WTC11 (cell line): ENCODE results near the gene ERFL. TPM values are rescaled to one million over a fixed set of nuclear protein-coding genes. Genes with fewer than 3 reads are reported as not detected.
A peak's percentile ranks its signal among the peaks of the same experiment; 100 is the strongest.

Experiments used
- ATAC-seq: fragments of 200-7000 bp; cut with Tn5 transposase; 2 replicates; pipeline ENCODE4 v1.10.0; 2021; ENCODE audit warnings: mild to moderate bottlenecking, moderate library complexity
- CTCF ChIA-PET: fragments of 300-600 bp; sonication (Branson Sonifier 250); formaldehyde crosslinking; loops from one replicate; lab custom pipeline; 2021; ENCODE audit warnings: antibody characterized with exemption; lab: Charles Lee
- POLR2A ChIA-PET: fragments of 350-600 bp; sonication (Branson Sonifier 250); formaldehyde crosslinking; loops from one replicate; lab custom pipeline; 2021; ENCODE audit warnings: antibody characterized with exemption; lab: Charles Lee
- DNase-seq: peaks from one replicate; pipeline ENCODE4 v3.0.0; 2021; ENCODE audit warnings: low spot score
- H3K27ac Mint-ChIP-seq: 2 replicates; pipeline ENCODE4 v1.8.0; 2021; ENCODE audit warnings: mixed read lengths
- H3K27me3 Mint-ChIP-seq: 2 replicates; pipeline ENCODE4 v1.8.0; 2021; ENCODE audit warnings: low read depth, mild to moderate bottlenecking, moderate library complexity, mixed read lengths
- H3K36me3 Mint-ChIP-seq: 2 replicates; pipeline ENCODE4 v1.8.0; 2021; ENCODE audit warnings: mixed read lengths
- H3K4me1 Mint-ChIP-seq: 2 replicates; pipeline ENCODE4 v1.8.0; 2022; ENCODE audit warnings: mixed read lengths
- H3K4me3 Mint-ChIP-seq: 2 replicates; pipeline ENCODE4 v1.8.0; 2021; ENCODE audit warnings: mild to moderate bottlenecking, moderate library complexity, mixed read lengths
- H3K9me3 Mint-ChIP-seq: 2 replicates; pipeline ENCODE4 v1.8.0; 2021; ENCODE audit warnings: mixed read lengths
- CREM ChIP-seq: sonication (generic); formaldehyde crosslinking; IDR thresholded peaks from 2 replicates; pipeline ENCODE4 v1.8.1; 2022; ENCODE audit warnings: mild to moderate bottlenecking, missing genetic modification reagents, moderate library complexity
- ESRRA ChIP-seq: sonication (generic); formaldehyde crosslinking; IDR thresholded peaks from 2 replicates; pipeline ENCODE4 v1.8.1; 2022; ENCODE audit warnings: mild to moderate bottlenecking, missing genetic modification reagents, borderline replicate concordance
- FOXJ3 ChIP-seq: sonication (generic); formaldehyde crosslinking; IDR thresholded peaks from 2 replicates; pipeline ENCODE4 v1.9.0; 2021; ENCODE audit warnings: missing genetic modification reagents, mild to moderate bottlenecking, borderline replicate concordance
- GABPB1 ChIP-seq: sonication (generic); formaldehyde crosslinking; IDR thresholded peaks from 2 replicates; pipeline ENCODE4 v1.8.1; 2023; ENCODE audit warnings: mild to moderate bottlenecking, missing genetic modification reagents
- IRF2 ChIP-seq: sonication (generic); formaldehyde crosslinking; IDR thresholded peaks from 2 replicates; pipeline ENCODE4 v1.8.0; 2022; ENCODE audit warnings: low read depth, missing genetic modification reagents, borderline replicate concordance
- JUN ChIP-seq: sonication (generic); formaldehyde crosslinking; IDR thresholded peaks from 2 replicates; pipeline ENCODE4 v1.8.0; 2023; ENCODE audit warnings: mild to moderate bottlenecking, missing genetic modification reagents
- MXD4 ChIP-seq: fragments of 250-450 bp; sonication (Bioruptor Pico); IDR thresholded peaks from 2 replicates; pipeline ENCODE4 v1.8.0; 2021; ENCODE audit warnings: mild to moderate bottlenecking, moderate library complexity, borderline replicate concordance
- MYBL2 ChIP-seq: sonication (generic); formaldehyde crosslinking; IDR thresholded peaks from 2 replicates; pipeline ENCODE4 v1.8.1; 2023; ENCODE audit warnings: mild to moderate bottlenecking, moderate library complexity, missing genetic modification reagents
- OVOL2 ChIP-seq: fragments of 250-450 bp; sonication (Bioruptor Pico); IDR thresholded peaks from 2 replicates; pipeline ENCODE4 v1.9.0; 2021; ENCODE audit warnings: mild to moderate bottlenecking, borderline replicate concordance
- PRRX2 ChIP-seq: fragments of 250-450 bp; sonication (Bioruptor Pico); IDR thresholded peaks from 2 replicates; pipeline ENCODE4 v1.8.0; 2021; ENCODE audit warnings: mild to moderate bottlenecking
- ZNF396 ChIP-seq: fragments of 250-450 bp; sonication (Bioruptor Pico); IDR thresholded peaks from 2 replicates; pipeline ENCODE4 v1.8.0; 2021; ENCODE audit warnings: mild to moderate bottlenecking, moderate library complexity, borderline replicate concordance
- total RNA-seq: library from RNA; stranded (reverse); gene quantifications from 3 replicates; pipeline ENCODE4 v1.2.3, GENCODE V29; 2021
- TF ChIP-seq, protein P1 (sequence below): fragments of 200-600 bp; IDR thresholded peaks from 2 replicates; pipeline ENCODE4 v1.8.0; 2022; ENCODE audit warnings: antibody characterized with exemption
- TF ChIP-seq, protein P2 (sequence below): sonication (generic); formaldehyde crosslinking; IDR thresholded peaks from 2 replicates; pipeline ENCODE4 v1.8.1; 2022; ENCODE audit warnings: missing genetic modification reagents, borderline replicate concordance
- TF ChIP-seq, protein P3 (sequence below): sonication (generic); formaldehyde crosslinking; IDR thresholded peaks from 2 replicates; pipeline ENCODE4 v1.8.0; 2022; ENCODE audit warnings: missing genetic modification reagents
- TF ChIP-seq, protein P4 (sequence below): sonication (generic); formaldehyde crosslinking; IDR thresholded peaks from 2 replicates; pipeline ENCODE4 v1.8.1; 2023; ENCODE audit warnings: mild to moderate bottlenecking, missing genetic modification reagents
- TF ChIP-seq, protein P5 (sequence below): sonication (generic); formaldehyde crosslinking; IDR thresholded peaks from 2 replicates; pipeline ENCODE4 v1.8.1; 2023; ENCODE audit warnings: mild to moderate bottlenecking, moderate library complexity, missing genetic modification reagents

Gene ERFL
- total RNA-seq, 1 experiment from 2014 or later: 0.31 TPM

DNA sequence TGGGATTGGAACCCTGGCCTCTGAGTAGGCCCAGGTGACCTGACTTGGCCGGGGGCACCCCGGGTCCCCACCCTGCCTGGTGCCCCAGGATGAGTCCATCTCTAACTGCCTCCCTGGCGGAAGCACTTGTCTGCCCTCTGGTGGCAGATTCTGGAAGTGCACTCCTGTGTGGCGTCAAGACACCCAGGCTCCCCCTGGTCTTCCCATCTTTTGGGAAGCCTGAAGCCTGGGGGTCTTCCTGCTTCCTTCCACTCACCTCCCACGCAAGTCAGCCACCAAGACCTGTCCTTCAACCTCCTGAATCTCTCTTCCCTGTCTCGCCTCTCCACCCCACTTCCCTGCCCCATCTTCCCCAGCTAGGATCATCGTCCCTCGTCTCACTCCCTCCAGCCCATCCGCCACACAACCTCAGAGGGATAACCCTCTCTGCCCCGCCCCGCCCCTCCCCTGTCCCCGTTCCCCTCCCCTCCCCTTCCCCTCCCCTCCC is 23.5 kb upstream of the ERFL start:
- no peaks in the 10 kb centered on the region for H3K36me3 Mint-ChIP-seq
- ChIA-PET CTCF (interaction anchor here (0.6 to 3.1 kb wide), 11 partner anchors 11 to 93 kb away, joined by 3 to 22 read pairs (median 4); partner anchors contain the start of gene ERFL), POLR2A (no interaction called here)
- H3K4me1 Mint-ChIP-seq: no peaks in the 10 kb centered on the region
- DNase-seq (peak; percentile 97), ATAC-seq (peak; percentile 93)
- peaks cover 15% of the 10 kb centered on the region for H3K27me3 Mint-ChIP-seq
- H3K27ac Mint-ChIP-seq: no peak overlapping the region
- H3K9me3 Mint-ChIP-seq: no peaks in the 10 kb centered on the region
- TF ChIP-seq ZNF396 (CRISPR knock-in tag): no peak
- TF ChIP-seq, protein P1, sequence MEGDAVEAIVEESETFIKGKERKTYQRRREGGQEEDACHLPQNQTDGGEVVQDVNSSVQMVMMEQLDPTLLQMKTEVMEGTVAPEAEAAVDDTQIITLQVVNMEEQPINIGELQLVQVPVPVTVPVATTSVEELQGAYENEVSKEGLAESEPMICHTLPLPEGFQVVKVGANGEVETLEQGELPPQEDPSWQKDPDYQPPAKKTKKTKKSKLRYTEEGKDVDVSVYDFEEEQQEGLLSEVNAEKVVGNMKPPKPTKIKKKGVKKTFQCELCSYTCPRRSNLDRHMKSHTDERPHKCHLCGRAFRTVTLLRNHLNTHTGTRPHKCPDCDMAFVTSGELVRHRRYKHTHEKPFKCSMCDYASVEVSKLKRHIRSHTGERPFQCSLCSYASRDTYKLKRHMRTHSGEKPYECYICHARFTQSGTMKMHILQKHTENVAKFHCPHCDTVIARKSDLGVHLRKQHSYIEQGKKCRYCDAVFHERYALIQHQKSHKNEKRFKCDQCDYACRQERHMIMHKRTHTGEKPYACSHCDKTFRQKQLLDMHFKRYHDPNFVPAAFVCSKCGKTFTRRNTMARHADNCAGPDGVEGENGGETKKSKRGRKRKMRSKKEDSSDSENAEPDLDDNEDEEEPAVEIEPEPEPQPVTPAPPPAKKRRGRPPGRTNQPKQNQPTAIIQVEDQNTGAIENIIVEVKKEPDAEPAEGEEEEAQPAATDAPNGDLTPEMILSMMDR: peak; percentile 100
- no peak for TF ChIP-seq JUN (CRISPR knock-in tag)
- H3K4me3 Mint-ChIP-seq: peak overlapping the region; percentile 65

DNA sequence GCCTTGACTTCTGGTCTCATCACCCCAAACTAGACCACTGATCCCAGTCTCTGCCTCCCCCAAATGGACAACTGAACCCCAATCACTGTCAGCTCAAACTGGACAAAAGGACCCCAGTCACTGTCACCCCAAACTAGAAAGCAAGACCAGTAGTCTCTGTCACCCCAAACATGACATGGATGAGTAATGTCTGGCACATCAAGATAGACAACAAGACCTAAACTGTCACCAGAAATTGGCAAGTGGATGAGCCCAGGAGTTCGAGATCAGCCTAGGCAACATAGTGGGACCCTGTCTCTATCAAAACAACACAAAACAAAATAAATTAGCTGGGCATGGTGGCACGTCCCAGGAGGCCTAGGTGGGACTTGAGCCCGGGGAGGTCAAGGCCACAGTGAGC is 18.8 kb upstream of the ERFL start:
- POLR2A ChIA-PET: no interaction called here
- H3K4me1 Mint-ChIP-seq: no peaks in the 10 kb centered on the region
- DNase-seq: no peak
- peaks cover 36% of the 10 kb centered on the region for H3K27me3 Mint-ChIP-seq
- H3K27ac Mint-ChIP-seq: no peak overlapping the region
- no peak for TF ChIP-seq GABPB1
- no peaks in the 10 kb centered on the region for H3K36me3 Mint-ChIP-seq
- ATAC-seq: no peak
- CTCF ChIA-PET: interaction anchor here (1.0 to 1.8 kb wide), 3 partner anchors 10 to 74 kb away, joined by 4 to 5 read pairs (median 4); partner anchors contain the start of gene RABAC1
- H3K4me3 Mint-ChIP-seq: no peak overlapping the region
- peaks cover 4% of the 10 kb centered on the region; the same call in 1 of the 2 replicates for H3K9me3 Mint-ChIP-seq

DNA sequence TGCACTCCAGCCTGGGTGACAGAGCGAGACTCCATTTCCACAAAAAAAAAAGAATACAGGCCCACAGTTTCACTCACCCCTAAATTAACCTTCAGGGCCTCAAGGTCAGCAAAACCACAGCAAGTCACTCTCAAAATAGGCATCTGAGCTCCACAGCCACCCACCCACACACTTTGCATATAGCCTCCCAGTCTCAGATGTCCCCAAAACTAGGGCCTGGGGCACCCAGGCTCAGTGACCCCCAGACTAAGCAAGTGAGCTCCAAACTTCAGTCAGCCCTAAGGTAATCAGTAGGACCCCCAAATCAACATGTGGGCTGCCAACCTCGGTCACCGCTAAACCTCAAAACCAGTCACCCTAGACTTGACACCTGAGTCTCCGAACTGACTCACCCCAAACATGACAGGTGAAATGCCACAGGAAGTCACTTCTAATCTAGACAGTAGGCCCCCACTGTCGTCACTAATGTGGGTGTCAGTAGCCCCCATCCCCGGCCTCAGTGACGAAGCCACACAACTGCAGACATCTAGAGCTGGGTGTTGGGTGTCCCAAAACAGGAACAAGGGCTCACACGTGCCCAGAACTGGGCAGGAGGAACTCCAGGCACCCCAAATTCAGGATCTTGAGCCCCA is 17.0 kb upstream of the ERFL start:
- CTCF ChIA-PET: interaction anchor here (1.5 to 1.8 kb wide), 2 partner anchors 8 to 14 kb away, joined by 4 to 7 read pairs; partner anchors contain the start of gene RABAC1
- ATAC-seq: no peak
- no peak overlapping the region for H3K4me3 Mint-ChIP-seq
- no peaks in the 10 kb centered on the region for H3K36me3 Mint-ChIP-seq
- H3K27me3 Mint-ChIP-seq: peaks cover 48% of the 10 kb centered on the region
- no peaks in the 10 kb centered on the region for H3K4me1 Mint-ChIP-seq
- POLR2A ChIA-PET: no interaction called here
- no peak overlapping the region for H3K27ac Mint-ChIP-seq
- peaks cover 4% of the 10 kb centered on the region; the same call in 1 of the 2 replicates for H3K9me3 Mint-ChIP-seq
- no peak for DNase-seq
- TF ChIP-seq, protein P2, sequence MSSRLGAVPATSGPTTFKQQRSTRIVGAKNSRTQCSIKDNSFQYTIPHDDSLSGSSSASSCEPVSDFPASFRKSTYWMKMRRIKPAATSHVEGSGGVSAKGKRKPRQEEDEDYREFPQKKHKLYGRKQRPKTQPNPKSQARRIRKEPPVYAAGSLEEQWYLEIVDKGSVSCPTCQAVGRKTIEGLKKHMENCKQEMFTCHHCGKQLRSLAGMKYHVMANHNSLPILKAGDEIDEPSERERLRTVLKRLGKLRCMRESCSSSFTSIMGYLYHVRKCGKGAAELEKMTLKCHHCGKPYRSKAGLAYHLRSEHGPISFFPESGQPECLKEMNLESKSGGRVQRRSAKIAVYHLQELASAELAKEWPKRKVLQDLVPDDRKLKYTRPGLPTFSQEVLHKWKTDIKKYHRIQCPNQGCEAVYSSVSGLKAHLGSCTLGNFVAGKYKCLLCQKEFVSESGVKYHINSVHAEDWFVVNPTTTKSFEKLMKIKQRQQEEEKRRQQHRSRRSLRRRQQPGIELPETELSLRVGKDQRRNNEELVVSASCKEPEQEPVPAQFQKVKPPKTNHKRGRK (CRISPR knock-in tag): no peak
- no peak for TF ChIP-seq MXD4
- TF ChIP-seq FOXJ3 (CRISPR knock-in tag): no peak
- no peak for TF ChIP-seq ESRRA (CRISPR knock-in tag)
- TF ChIP-seq, protein P1: no peak
- TF ChIP-seq, protein P3, sequence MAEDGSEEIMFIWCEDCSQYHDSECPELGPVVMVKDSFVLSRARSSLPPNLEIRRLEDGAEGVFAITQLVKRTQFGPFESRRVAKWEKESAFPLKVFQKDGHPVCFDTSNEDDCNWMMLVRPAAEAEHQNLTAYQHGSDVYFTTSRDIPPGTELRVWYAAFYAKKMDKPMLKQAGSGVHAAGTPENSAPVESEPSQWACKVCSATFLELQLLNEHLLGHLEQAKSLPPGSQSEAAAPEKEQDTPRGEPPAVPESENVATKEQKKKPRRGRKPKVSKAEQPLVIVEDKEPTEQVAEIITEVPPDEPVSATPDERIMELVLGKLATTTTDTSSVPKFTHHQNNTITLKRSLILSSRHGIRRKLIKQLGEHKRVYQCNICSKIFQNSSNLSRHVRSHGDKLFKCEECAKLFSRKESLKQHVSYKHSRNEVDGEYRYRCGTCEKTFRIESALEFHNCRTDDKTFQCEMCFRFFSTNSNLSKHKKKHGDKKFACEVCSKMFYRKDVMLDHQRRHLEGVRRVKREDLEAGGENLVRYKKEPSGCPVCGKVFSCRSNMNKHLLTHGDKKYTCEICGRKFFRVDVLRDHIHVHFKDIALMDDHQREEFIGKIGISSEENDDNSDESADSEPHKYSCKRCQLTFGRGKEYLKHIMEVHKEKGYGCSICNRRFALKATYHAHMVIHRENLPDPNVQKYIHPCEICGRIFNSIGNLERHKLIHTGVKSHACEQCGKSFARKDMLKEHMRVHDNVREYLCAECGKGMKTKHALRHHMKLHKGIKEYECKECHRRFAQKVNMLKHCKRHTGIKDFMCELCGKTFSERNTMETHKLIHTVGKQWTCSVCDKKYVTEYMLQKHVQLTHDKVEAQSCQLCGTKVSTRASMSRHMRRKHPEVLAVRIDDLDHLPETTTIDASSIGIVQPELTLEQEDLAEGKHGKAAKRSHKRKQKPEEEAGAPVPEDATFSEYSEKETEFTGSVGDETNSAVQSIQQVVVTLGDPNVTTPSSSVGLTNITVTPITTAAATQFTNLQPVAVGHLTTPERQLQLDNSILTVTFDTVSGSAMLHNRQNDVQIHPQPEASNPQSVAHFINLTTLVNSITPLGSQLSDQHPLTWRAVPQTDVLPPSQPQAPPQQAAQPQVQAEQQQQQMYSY (CRISPR knock-in tag): no peak
- no peak for TF ChIP-seq MYBL2
- TF ChIP-seq, protein P4, sequence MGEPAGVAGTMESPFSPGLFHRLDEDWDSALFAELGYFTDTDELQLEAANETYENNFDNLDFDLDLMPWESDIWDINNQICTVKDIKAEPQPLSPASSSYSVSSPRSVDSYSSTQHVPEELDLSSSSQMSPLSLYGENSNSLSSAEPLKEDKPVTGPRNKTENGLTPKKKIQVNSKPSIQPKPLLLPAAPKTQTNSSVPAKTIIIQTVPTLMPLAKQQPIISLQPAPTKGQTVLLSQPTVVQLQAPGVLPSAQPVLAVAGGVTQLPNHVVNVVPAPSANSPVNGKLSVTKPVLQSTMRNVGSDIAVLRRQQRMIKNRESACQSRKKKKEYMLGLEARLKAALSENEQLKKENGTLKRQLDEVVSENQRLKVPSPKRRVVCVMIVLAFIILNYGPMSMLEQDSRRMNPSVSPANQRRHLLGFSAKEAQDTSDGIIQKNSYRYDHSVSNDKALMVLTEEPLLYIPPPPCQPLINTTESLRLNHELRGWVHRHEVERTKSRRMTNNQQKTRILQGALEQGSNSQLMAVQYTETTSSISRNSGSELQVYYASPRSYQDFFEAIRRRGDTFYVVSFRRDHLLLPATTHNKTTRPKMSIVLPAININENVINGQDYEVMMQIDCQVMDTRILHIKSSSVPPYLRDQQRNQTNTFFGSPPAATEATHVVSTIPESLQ: no peak
- TF ChIP-seq PRRX2 (CRISPR knock-in tag): no peak
- no peak for TF ChIP-seq IRF2 (CRISPR knock-in tag)
- TF ChIP-seq CREM (CRISPR knock-in tag): no peak
- TF ChIP-seq, protein P5, sequence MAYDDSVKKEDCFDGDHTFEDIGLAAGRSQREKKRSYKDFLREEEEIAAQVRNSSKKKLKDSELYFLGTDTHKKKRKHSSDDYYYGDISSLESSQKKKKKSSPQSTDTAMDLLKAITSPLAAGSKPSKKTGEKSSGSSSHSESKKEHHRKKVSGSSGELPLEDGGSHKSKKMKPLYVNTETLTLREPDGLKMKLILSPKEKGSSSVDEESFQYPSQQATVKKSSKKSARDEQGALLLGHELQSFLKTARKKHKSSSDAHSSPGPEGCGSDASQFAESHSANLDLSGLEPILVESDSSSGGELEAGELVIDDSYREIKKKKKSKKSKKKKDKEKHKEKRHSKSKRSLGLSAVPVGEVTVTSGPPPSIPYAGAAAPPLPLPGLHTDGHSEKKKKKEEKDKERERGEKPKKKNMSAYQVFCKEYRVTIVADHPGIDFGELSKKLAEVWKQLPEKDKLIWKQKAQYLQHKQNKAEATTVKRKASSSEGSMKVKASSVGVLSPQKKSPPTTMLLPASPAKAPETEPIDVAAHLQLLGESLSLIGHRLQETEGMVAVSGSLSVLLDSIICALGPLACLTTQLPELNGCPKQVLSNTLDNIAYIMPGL (CRISPR knock-in tag): no peak
- no peak for TF ChIP-seq OVOL2 (CRISPR knock-in tag)
